ENCODE data around the gene APOB. TPM values are rescaled to one million over a fixed set of nuclear protein-coding genes. Genes with fewer than 3 reads are reported as not detected.

The APOB gene
- total and polyA plus RNA-seq, 2 of the 13 experiments (the other 11 are each of a cell fraction or from before 2014, with no cell fraction given) = 1,569 to 2,515 TPM

DNA sequence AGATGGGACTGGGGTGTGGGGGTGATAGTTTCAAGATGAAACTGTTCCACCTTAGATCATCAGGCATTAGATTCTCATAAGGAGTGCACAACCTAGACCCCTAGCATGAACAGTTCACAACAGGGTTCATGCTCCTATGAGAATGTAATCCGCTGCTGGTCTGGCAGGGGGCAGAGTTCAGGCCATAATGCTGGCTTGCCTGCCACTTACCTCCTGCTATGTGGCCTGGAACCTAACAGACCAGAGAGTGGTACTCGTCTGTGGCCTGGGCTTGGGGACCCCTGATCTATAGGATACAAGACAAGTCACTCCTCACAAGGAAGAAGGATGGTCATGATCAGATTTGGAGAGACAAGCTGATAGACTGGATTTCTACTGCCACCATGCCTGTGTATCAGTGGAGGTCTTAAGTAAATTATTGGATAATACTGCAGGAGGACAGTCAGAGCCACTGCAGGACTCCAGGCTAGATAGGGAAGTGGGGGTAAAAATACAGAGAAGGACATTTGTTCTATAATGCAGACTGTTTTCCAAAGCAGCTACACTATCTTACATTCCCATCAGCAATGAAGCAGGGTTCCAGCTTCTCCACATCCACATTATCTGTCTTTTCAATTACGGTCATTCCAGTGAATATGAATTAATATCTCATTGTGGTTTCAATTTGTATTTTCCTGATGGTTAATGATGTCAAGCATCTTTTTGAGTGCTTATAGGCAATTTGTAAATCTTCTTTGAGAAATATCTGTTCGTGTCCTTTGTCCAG is 28.8 kb upstream of the APOB start (continued):
- TF ChIP-seq, protein P1, sequence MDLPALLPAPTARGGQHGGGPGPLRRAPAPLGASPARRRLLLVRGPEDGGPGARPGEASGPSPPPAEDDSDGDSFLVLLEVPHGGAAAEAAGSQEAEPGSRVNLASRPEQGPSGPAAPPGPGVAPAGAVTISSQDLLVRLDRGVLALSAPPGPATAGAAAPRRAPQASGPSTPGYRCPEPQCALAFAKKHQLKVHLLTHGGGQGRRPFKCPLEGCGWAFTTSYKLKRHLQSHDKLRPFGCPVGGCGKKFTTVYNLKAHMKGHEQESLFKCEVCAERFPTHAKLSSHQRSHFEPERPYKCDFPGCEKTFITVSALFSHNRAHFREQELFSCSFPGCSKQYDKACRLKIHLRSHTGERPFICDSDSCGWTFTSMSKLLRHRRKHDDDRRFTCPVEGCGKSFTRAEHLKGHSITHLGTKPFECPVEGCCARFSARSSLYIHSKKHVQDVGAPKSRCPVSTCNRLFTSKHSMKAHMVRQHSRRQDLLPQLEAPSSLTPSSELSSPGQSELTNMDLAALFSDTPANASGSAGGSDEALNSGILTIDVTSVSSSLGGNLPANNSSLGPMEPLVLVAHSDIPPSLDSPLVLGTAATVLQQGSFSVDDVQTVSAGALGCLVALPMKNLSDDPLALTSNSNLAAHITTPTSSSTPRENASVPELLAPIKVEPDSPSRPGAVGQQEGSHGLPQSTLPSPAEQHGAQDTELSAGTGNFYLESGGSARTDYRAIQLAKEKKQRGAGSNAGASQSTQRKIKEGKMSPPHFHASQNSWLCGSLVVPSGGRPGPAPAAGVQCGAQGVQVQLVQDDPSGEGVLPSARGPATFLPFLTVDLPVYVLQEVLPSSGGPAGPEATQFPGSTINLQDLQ (CRISPR knock-in tag; IDR thresholded peaks at IDR 0.05) = no peak
- TF ChIP-seq HOXA7 (CRISPR knock-in tag; IDR thresholded peaks at IDR 0.05) (no peak), TCF12 (IDR thresholded peaks at IDR 0.05) (no peak), TCF12 (CRISPR knock-in tag; IDR thresholded peaks at IDR 0.05) (no peak), SETDB1 (CRISPR knock-in tag; IDR thresholded peaks at IDR 0.05; ENCODE audit: borderline replicate concordance) (no peak), NFE2 (CRISPR knock-in tag; IDR thresholded peaks at IDR 0.05) (no peak)
- TF ChIP-seq, protein P2, sequence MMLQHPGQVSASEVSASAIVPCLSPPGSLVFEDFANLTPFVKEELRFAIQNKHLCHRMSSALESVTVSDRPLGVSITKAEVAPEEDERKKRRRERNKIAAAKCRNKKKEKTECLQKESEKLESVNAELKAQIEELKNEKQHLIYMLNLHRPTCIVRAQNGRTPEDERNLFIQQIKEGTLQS (CRISPR knock-in tag; IDR thresholded peaks at IDR 0.05) = no peak

Data from HepG2 (cell line).